Mesodermal cell (in vitro differentiated cells): ENCODE data around the gene TM9SF1.

Source experiments
- H3K27ac ChIP-seq: 2 replicates; pipeline ENCODE4 v1.7.0; 2013; ENCODE audit warnings: mild to moderate bottlenecking, low read depth, low read length, moderate library complexity; ENCODE audit not compliant: severe bottlenecking
- H3K36me3 ChIP-seq: 2 replicates; pipeline ENCODE4 v1.7.1; 2013; ENCODE audit warnings: mild to moderate bottlenecking, low read length, moderate library complexity; ENCODE audit not compliant: control insufficient read depth, insufficient read depth
- H3K4me1 ChIP-seq: one replicate; pipeline ENCODE4 v1.7.1; 2013; ENCODE audit warnings: mild to moderate bottlenecking, low read length; ENCODE audit not compliant: insufficient read depth, control insufficient read depth, poor library complexity, severe bottlenecking
- H3K4me3 ChIP-seq: 2 replicates; pipeline ENCODE4 v1.7.0; 2013; ENCODE audit warnings: low read length, control low read depth, mild to moderate bottlenecking; ENCODE audit not compliant: insufficient read depth, poor library complexity, severe bottlenecking; ENCODE audit errors: extremely low read depth
- H3K9me3 ChIP-seq: 2 replicates; pipeline ENCODE4 v1.7.1; 2013; ENCODE audit warnings: mild to moderate bottlenecking, low read length, moderate library complexity; ENCODE audit not compliant: control insufficient read depth
- WGBS, 2 experiments: methylation state at CpG; one replicate each; pipeline ENCODE4 v1.1.5; 2013; ENCODE audit warnings: missing lambda C conversion rate in 2 of 2; ENCODE audit not compliant: insufficient coverage in 2 of 2; 5-methylcytosine and 5-hydroxymethylcytosine counted together

TM9SF1 gene

DNA sequence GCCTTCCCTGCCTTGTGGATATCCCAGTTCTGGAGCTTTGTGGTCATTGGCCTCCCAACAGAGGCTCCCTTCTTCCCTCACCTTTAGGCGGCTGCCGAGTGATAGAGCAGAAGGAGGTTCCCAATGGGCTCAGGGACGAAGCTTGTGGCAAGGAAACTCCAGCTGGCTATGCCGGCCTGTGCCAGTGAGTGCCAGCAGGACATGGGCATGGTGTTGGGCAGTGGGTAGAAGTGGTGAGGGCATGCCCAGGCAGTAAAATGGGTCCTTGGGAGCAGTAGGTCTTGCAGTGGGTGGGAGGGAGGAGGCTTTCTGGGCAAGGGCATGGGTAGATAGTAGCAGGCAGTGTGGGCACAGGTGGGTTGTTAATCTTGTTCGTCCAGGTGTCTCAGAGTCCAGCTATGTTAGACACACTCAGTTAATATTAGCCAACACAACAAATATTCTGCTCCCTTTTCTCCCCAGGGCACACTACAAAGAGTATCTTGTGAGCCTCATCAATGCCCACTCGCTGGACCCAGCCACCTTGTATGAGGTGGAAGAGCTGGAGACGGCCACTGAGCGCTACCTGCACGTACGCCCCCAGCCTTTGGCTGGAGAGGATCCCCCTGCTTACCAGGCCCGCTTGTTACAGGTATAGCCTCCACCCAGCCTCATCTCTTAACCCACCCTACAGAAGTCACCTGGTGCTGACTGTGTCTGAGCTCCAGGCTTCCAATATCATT lies 35.3 kb downstream of the TM9SF1 start:
- Histone ChIP-seq H3K4me1 (no peaks in the 10 kb centered on the region), H3K9me3 (no peaks in the 10 kb centered on the region), H3K27ac (no peak overlapping the region), H3K4me3 (no peak overlapping the region), H3K36me3 (peaks cover 72% of the 10 kb centered on the region)
- 87 to 94% methylated on average over 7 of the region's 11 CpGs for WGBS, 2 experiments

- Histone ChIP-seq H3K36me3 (peaks cover 76% of the 10 kb centered on the region), H3K27ac (no peak overlapping the region), H3K4me1 (no peaks in the 10 kb centered on the region), H3K9me3 (no peaks in the 10 kb centered on the region), H3K4me3 (no peak overlapping the region)
- WGBS, 2 experiments: 95 to 97% methylated on average over 11 to 12 of the region's 12 CpGs
Observed at GRCh38 chr14:24157331-24157730, 37.9 kb downstream of the TM9SF1 start.

GRCh38 chr14:24156840-24157239 lies 38.4 kb downstream of the TM9SF1 start:
- H3K4me1 ChIP-seq: no peaks in the 10 kb centered on the region
- H3K36me3 ChIP-seq: peaks cover 81% of the 10 kb centered on the region
- no peak overlapping the region for H3K4me3 ChIP-seq
- no peak overlapping the region for H3K27ac ChIP-seq
- no peaks in the 10 kb centered on the region for H3K9me3 ChIP-seq
- WGBS, 2 experiments: 100% methylated on average over 1 of the region's 1 CpG

GRCh38 chr14:24155100-24155499 lies 40.1 kb downstream of the TM9SF1 start:
- H3K36me3 ChIP-seq: peaks cover 92% of the 10 kb centered on the region
- WGBS, 2 experiments: 94 to 98% methylated on average over 9 of the region's 10 CpGs

DNA sequence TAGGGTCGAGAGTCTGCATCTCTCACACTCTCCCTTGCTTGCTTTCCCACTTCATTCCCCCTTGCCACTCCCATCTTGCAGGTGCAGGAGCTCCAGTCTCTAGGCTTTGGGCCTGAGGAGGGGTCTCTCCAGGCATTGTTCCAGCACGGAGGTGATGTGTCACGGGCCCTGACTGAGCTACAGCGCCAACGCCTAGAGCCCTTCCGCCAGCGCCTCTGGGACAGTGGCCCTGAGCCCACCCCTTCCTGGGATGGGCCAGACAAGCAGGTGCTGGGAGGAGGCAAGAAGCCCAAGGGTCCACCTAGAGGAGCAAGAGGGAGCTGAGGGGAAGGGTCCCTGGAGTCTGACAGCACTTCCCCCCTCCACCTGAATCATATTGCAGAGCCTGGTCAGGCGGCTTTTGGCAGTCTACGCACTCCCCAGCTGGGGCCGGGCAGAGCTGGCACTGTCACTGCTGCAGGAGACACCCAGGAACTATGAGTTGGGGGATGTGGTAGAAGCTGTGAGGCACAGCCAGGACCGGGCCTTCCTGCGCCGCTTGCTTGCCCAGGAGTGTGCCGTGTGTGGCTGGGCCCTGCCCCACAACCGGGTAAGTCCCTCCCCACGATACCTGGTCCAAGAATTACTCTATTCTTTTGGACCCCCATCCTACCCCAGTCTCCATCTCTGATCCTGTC lies 43.7 kb downstream of the TM9SF1 start:
- 90 to 97% methylated on average over 8 to 13 of the region's 16 CpGs for WGBS, 2 experiments
- Histone ChIP-seq H3K4me3 (no peak overlapping the region), H3K4me1 (no peaks in the 10 kb centered on the region), H3K27ac (no peak overlapping the region), H3K9me3 (no peaks in the 10 kb centered on the region), H3K36me3 (peaks cover 82% of the 10 kb centered on the region)

More at GRCh38 chr14:24155100-24155499, 40.1 kb downstream of the TM9SF1 start:
- H3K27ac ChIP-seq: no peak overlapping the region
- H3K4me3 ChIP-seq: no peak overlapping the region
- no peaks in the 10 kb centered on the region for H3K4me1 ChIP-seq
- no peaks in the 10 kb centered on the region for H3K9me3 ChIP-seq

GRCh38 chr14:24150993-24151392 lies 44.2 kb downstream of the TM9SF1 start:
- WGBS, 2 experiments: 95 to 100% methylated on average over 4 to 9 of the region's 9 CpGs
- Histone ChIP-seq H3K36me3 (peaks cover 77% of the 10 kb centered on the region), H3K27ac (no peak overlapping the region)

GRCh38 chr14:24150567-24150966 lies 44.7 kb downstream of the TM9SF1 start:
- H3K36me3 ChIP-seq: peaks cover 73% of the 10 kb centered on the region
- no peak overlapping the region for H3K27ac ChIP-seq
- H3K4me1 ChIP-seq: peaks cover 6% of the 10 kb centered on the region
- H3K9me3 ChIP-seq: no peaks in the 10 kb centered on the region
- 96 to 100% methylated on average over 7 to 8 of the region's 9 CpGs for WGBS, 2 experiments
- H3K4me3 ChIP-seq: no peak overlapping the region

More at GRCh38 chr14:24150993-24151392, 44.2 kb downstream of the TM9SF1 start:
- no peak overlapping the region for H3K4me3 ChIP-seq
- no peaks in the 10 kb centered on the region for H3K9me3 ChIP-seq
- H3K4me1 ChIP-seq: peaks cover 2% of the 10 kb centered on the region

GRCh38 chr14:24150061-24150460 lies 45.2 kb downstream of the TM9SF1 start:
- 95 to 98% methylated on average over 9 of the region's 9 CpGs for WGBS, 2 experiments
- H3K36me3 ChIP-seq: peaks cover 67% of the 10 kb centered on the region

GRCh38 chr14:24149302-24149969 lies 45.8 kb downstream of the TM9SF1 start:
- WGBS, 2 experiments: 100% methylated on average over 1 of the region's 3 CpGs

More at GRCh38 chr14:24150061-24150460, 45.2 kb downstream of the TM9SF1 start:
- H3K4me1 ChIP-seq: peaks cover 9% of the 10 kb centered on the region
- no peak overlapping the region for H3K27ac ChIP-seq
- no peak overlapping the region for H3K4me3 ChIP-seq
- no peaks in the 10 kb centered on the region for H3K9me3 ChIP-seq

DNA sequence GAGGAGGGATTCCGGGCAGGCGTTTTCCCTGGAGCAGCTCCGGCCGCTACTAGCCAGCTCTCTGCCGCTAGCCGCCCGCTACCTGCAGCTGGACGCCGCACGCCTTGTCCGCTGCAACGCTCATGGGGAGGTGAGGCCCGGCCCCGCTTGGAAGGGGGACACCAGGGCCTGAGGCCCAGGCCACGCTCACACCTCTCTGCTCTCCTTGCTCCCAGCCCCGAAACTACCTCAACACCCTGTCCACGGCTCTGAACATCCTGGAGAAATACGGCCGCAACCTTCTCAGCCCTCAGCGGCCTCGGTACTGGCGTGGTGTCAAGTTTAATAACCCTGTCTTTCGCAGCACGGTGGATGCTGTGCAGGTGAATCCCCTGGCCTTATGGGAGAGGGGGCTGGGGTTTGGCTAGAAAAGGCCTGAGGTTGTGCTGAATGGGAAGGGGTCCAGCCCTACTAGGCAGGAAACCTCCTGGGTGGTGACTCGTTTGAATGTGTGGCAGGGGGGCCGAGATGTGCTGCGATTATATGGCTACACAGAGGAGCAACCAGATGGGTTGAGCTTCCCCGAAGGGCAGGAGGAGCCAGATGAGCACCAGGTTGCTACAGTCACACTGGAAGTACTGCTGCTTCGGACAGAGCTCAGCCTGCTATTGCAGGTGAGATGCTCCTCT lies 47.3 kb downstream of the TM9SF1 start:
- H3K27ac ChIP-seq: peak overlapping the region; percentile 24
- H3K36me3 ChIP-seq: peaks cover 62% of the 10 kb centered on the region
- H3K4me3 ChIP-seq: peak overlapping the region; percentile 95
- WGBS, 2 experiments: 7 to 9% methylated on average over 29 of the region's 29 CpGs
- no peaks in the 10 kb centered on the region for H3K9me3 ChIP-seq
- H3K4me1 ChIP-seq: peaks cover 9% of the 10 kb centered on the region

More at GRCh38 chr14:24149302-24149969, 45.8 kb downstream of the TM9SF1 start:
- peaks cover 65% of the 10 kb centered on the region for H3K36me3 ChIP-seq
- H3K4me1 ChIP-seq: peaks cover 9% of the 10 kb centered on the region
- H3K4me3 ChIP-seq: no peak overlapping the region
- no peaks in the 10 kb centered on the region for H3K9me3 ChIP-seq
- H3K27ac ChIP-seq: no peak overlapping the region
